ENCODE results near the gene MRPL28.
"Not testable (repeated sequence)": the region's sequence is repeated elsewhere in the genome, so short reads cannot be mapped to it uniquely, and the experiment has no call there.

Gene MRPL28

GRCh38 chr16:363110-363765, 7.1 kb downstream of the MRPL28 start:
- Mint-ChIP-seq H3K9me3 (no peaks in the 10 kb centered on the region), H3K36me3 (ENCODE audit: low read depth) (peaks cover 7% of the 10 kb centered on the region), H3K4me1 (no peaks in the 10 kb centered on the region), H3K27me3 (ENCODE audit: low read depth) (peaks cover 7% of the 10 kb centered on the region), H3K4me3 (no peak overlapping the region), H3K27ac (peak overlapping the region in 1 of 3 experiments; percentile 65)
- no peak for TF ChIP-seq CTCF (IDR thresholded peaks at IDR 0.05; ENCODE audit: unreplicated experiment in 3 of 3)

- not testable (repeated sequence) for H3K4me3 Mint-ChIP-seq; H3K4me1 Mint-ChIP-seq; H3K27me3 Mint-ChIP-seq (ENCODE audit: low read depth); H3K36me3 Mint-ChIP-seq (ENCODE audit: low read depth); H3K27ac Mint-ChIP-seq; H3K9me3 Mint-ChIP-seq
These were observed 7.7 kb downstream of the MRPL28 start for GRCh38 chr16:362702-362999.

GRCh38 chr16:361872-362701, 8.3 kb downstream of the MRPL28 start:
- H3K27me3 Mint-ChIP-seq (ENCODE audit: low read depth) = peaks cover 7% of the 10 kb centered on the region
- no peaks in the 10 kb centered on the region for H3K4me1 Mint-ChIP-seq
- H3K9me3 Mint-ChIP-seq = no peaks in the 10 kb centered on the region
- peak; percentile 67 to 82 (median 75) for TF ChIP-seq CTCF (IDR thresholded peaks at IDR 0.05; ENCODE audit: unreplicated experiment in 3 of 3)
- H3K36me3 Mint-ChIP-seq (ENCODE audit: low read depth) = peaks cover 5% of the 10 kb centered on the region
- H3K4me3 Mint-ChIP-seq = no peak overlapping the region
- H3K27ac Mint-ChIP-seq = no peak overlapping the region

GRCh38 chr16:361341-361871, 8.9 kb downstream of the MRPL28 start:
- Mint-ChIP-seq H3K4me1 (no peaks in the 10 kb centered on the region), H3K36me3 (ENCODE audit: low read depth) (no peaks in the 10 kb centered on the region), H3K9me3 (no peaks in the 10 kb centered on the region), H3K27ac (no peak overlapping the region), H3K4me3 (no peak overlapping the region), H3K27me3 (ENCODE audit: low read depth) (peaks cover 7% of the 10 kb centered on the region)
- TF ChIP-seq CTCF (IDR thresholded peaks at IDR 0.05; ENCODE audit: unreplicated experiment in 3 of 3) = no peak

- H3K4me1 Mint-ChIP-seq = no peaks in the 10 kb centered on the region
- no peak for TF ChIP-seq CTCF (IDR thresholded peaks at IDR 0.05; ENCODE audit: unreplicated experiment in 3 of 3)
- no peaks in the 10 kb centered on the region for H3K9me3 Mint-ChIP-seq
- no peak overlapping the region for H3K27ac Mint-ChIP-seq
- no peak overlapping the region for H3K4me3 Mint-ChIP-seq
- H3K36me3 Mint-ChIP-seq (ENCODE audit: low read depth) = no peaks in the 10 kb centered on the region
- H3K27me3 Mint-ChIP-seq (ENCODE audit: low read depth) = peaks cover 7% of the 10 kb centered on the region
These were observed 9.5 kb downstream of the MRPL28 start for GRCh38 chr16:360698-361336.

- peaks cover 7% of the 10 kb centered on the region for H3K27me3 Mint-ChIP-seq (ENCODE audit: low read depth)
- no peaks in the 10 kb centered on the region for H3K4me1 Mint-ChIP-seq
- no peak overlapping the region for H3K27ac Mint-ChIP-seq
- no peak for TF ChIP-seq CTCF (IDR thresholded peaks at IDR 0.05; ENCODE audit: unreplicated experiment in 3 of 3)
- no peak overlapping the region for H3K4me3 Mint-ChIP-seq
- H3K9me3 Mint-ChIP-seq = no peaks in the 10 kb centered on the region
- no peaks in the 10 kb centered on the region for H3K36me3 Mint-ChIP-seq (ENCODE audit: low read depth)
These were observed 10.3 kb downstream of the MRPL28 start for GRCh38 chr16:359871-360697.
